ENCODE measurements around the gene FAM219A.

Gene FAM219A

DNA sequence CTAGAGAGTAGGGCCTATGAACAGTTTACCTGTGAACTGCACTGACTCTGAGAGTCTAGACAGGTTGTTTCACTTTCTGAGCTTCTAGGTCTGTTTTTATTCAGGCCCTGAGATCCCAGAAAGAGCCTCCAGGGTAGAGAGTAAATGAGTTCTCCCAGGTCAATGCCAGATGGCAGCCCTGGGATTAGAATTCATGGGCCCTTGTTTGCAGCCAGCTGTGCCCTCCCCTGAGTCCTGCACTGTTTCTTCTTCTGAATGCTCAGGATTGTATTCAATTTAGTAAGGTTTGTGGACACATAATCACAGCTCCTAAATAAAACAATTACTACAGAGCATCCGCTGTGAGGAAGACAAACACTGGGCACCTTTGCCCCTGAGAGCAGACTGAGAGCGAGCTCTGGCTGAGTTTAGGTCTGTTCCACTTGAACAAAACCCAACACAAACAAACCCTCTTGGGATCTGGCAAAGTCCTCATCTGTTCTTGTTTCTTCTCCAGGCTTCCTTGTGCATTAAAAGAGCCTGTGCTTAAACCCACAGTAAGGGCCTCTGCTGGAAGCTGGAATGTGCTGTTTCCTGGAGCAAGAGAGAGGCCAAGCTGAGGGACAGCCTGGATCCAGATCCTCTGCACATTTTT lies 29.9 kb downstream of the FAM219A start:
- no peaks in the 10 kb centered on the region for H3K4me1 Mint-ChIP-seq (ENCODE audit: low read depth in 2 of 2)
- no peak overlapping the region for H3K4me3 Mint-ChIP-seq
- no peaks in the 10 kb centered on the region for H3K27me3 Mint-ChIP-seq
- ATAC-seq (replicated peaks) (no peak), DNase-seq (no peak)
- no peak overlapping the region for H3K27ac Mint-ChIP-seq
- H3K36me3 Mint-ChIP-seq (ENCODE audit: insufficient read depth), result no peaks in the 10 kb centered on the region
- no peaks in the 10 kb centered on the region for H3K9me3 Mint-ChIP-seq

DNA sequence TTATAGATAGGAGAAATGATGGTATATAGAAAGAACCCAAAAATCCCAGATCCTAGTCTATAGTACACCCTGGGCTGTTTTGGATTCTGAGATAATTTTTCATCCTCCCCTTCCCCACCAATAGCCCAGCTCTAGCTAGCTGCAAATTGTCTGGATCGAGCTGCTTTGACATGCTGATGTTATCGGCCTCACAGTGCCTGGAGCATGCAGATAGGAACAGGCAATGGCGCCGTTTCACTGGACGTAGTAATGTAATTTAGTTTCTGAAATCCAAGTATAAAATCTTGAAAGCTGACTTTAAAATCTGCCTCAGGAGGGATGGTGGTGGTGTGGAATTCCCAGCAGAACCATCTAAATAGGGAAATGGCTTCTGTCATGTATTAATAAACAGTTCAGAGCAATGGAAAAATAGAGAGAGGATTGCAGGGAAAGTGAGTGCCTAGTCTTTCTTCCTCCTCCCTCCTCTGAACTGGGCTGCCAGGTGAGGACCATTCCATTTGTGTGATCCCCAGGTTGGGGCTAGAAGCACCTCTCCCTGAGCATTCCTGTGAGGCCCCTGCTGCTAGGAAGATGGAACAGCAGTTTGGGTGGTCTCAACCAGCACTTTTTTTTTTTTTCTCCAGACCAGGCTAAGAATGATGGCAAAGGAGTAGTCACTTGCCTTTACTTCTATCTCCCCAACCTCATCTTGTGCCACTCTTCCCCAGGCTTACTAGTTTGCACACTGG lies 31.9 kb downstream of the FAM219A start:
- H3K4me1 Mint-ChIP-seq (ENCODE audit: low read depth in 2 of 2), result no peaks in the 10 kb centered on the region
- DNase-seq (no peak), ATAC-seq (replicated peaks) (no peak)
- no peaks in the 10 kb centered on the region for H3K36me3 Mint-ChIP-seq (ENCODE audit: insufficient read depth)
- no peak overlapping the region for H3K4me3 Mint-ChIP-seq
- H3K27me3 Mint-ChIP-seq, result no peaks in the 10 kb centered on the region
- no peaks in the 10 kb centered on the region for H3K9me3 Mint-ChIP-seq
- H3K27ac Mint-ChIP-seq, result no peak overlapping the region

DNA sequence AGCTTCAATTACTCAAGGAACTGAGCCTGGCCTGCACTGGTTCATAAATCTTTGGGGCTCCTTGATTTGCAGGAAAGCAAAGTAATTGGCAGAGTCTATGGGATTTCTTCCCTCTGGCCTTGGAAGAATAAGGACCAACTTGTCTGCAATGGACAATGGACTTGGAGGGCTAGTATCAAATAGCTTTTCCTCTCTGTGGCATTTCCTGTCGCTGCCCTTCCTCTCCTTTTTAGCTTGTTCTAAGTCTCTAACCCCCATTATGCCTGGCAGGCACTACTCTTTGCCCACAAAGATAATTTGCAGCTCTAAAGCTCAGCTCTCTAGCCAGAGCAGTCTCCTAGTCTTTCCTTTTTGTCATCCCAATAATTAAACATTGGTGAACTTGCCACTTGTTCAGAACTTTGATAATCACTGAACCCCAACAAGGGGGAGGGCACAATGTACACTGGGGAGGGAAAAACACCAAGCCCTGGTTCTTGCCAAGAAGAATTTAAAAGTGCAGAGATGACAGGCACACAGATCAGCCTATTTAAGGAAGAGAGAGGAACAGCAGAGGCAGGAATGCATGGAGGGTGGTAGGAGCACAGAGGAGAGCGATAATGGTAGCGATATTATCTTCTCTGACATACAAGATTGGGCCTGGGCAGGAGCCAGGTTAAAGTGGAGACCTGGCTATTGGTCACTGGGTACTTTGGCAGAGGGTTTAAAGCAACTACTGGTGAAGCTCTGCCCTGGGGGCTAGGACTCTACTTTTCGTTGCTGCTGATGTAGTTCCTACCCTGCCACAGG lies 38.5 kb downstream of the FAM219A start:
- Mint-ChIP-seq H3K27ac (no peak overlapping the region), H3K36me3 (ENCODE audit: insufficient read depth) (no peaks in the 10 kb centered on the region), H3K27me3 (no peaks in the 10 kb centered on the region), H3K4me3 (no peak overlapping the region), H3K9me3 (no peaks in the 10 kb centered on the region), H3K4me1 (ENCODE audit: low read depth in 2 of 2) (peaks cover 0 to 3% of the 10 kb centered on the region in 2 donors)
- ATAC-seq (replicated peaks) (no peak), DNase-seq (no peak)

DNA sequence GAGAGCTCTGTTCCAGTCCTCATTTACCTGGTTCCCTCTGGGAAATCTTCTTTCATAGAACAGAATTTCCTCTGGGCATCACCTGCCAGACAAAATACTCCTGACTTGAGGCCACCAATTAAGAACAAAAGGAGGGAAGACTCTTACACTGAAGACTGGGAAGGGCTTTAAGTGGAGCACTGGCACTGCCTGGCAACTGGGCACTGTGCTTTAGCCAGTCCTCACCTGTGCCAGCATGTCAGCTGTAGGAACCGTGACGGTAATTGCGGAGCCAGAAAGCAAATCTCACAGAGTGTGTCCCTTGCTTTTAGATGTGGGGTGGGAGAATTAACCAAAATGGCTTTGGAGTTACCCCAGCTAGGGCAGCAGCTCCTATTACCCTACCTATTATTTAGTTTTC lies 40.6 kb downstream of the FAM219A start:
- DNase-seq, result no peak
- no peaks in the 10 kb centered on the region for H3K36me3 Mint-ChIP-seq (ENCODE audit: insufficient read depth)
- H3K27ac Mint-ChIP-seq, result no peak overlapping the region
- ATAC-seq (replicated peaks), result no peak
- no peaks in the 10 kb centered on the region for H3K27me3 Mint-ChIP-seq
- peaks cover 0 to 3% of the 10 kb centered on the region in 2 donors for H3K4me1 Mint-ChIP-seq (ENCODE audit: low read depth in 2 of 2)
- no peak overlapping the region for H3K4me3 Mint-ChIP-seq
- peaks cover 0 to 3% of the 10 kb centered on the region in 2 donors for H3K9me3 Mint-ChIP-seq

DNA sequence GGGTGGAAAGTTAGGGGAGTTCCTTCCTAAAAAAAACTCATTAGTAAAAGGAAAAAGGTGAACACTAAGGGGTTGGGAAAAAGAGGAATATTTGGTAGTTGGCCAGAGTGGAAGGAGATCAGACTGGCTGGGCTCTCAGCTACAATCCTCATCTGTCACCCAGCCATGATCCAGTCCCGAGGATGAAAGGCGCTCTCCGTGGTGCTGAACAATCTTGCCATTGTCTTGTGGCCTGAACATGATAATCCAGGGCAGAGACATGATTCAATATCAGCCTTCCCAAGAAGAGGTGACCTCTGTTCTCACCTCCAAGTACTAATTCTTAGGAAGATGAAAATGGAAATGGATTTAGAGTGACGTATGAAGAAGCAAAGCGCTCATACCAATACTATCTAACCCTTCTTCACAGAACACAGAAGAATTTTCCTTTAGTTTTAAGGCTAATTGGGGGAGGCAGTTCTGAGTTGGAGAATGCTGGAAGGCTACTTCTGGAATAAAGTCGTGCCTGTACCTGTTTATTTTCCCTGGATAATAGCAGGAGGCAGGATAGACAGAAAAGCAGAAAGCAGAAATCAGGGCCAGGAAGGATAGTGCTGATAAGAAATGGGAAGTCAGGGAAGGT lies 45.0 kb downstream of the FAM219A start:
- Mint-ChIP-seq H3K9me3 (peaks cover 0 to 5% of the 10 kb centered on the region in 2 donors), H3K4me3 (no peak overlapping the region), H3K4me1 (ENCODE audit: low read depth in 2 of 2) (no peaks in the 10 kb centered on the region), H3K27ac (no peak overlapping the region), H3K27me3 (no peaks in the 10 kb centered on the region), H3K36me3 (ENCODE audit: insufficient read depth) (no peaks in the 10 kb centered on the region)
- no peak for ATAC-seq (replicated peaks)
- DNase-seq, result peak in 1 of 3 experiments; percentile 22

DNA sequence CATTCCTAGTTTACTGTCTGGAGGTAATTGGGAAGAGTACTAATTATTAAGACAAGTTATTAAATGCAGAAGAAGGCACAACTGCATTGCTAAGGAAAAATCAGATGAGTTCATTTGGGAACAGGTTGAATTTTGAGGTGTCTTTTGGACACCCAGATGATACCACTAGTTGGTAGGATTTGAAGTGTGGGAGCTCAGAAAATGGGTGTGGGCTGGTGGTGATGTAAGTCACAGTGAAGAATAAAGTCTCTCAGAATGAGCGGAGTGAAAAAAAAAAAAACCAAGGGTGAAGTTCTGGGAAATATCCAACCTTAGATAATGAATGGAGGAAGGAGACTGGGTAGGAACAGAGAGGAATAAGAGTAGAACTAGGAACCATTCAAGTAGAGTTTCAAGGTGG lies 46.0 kb downstream of the FAM219A start:
- Mint-ChIP-seq H3K4me1 (ENCODE audit: low read depth in 2 of 2) (no peaks in the 10 kb centered on the region), H3K27ac (no peak overlapping the region), H3K9me3 (peaks cover 0 to 5% of the 10 kb centered on the region in 2 donors), H3K36me3 (ENCODE audit: insufficient read depth) (no peaks in the 10 kb centered on the region), H3K27me3 (no peaks in the 10 kb centered on the region), H3K4me3 (no peak overlapping the region)
- ATAC-seq (replicated peaks) (no peak), DNase-seq (no peak)

DNA sequence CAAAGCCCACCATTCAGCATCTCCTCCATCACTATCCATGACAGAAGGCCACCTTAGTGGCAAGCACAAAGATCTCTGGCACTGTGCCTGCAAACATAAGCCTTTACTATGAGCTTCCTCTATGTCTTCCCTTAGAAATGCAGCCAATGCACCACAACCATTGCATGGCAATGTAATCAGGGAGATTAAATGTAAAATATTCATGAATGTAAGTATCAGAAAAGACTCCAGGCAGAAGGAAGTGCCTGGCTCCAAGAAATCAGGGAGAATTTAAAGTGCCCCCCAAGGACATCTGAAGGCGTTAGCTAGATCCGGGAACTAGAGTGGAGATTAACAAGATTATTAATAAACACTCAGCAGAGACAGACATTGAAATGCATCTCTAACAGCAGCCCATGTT lies 49.2 kb downstream of the FAM219A start:
- Mint-ChIP-seq H3K4me3 (no peak overlapping the region), H3K4me1 (ENCODE audit: low read depth in 2 of 2) (no peaks in the 10 kb centered on the region), H3K36me3 (ENCODE audit: insufficient read depth) (peaks cover 3% of the 10 kb centered on the region), H3K27ac (no peak overlapping the region), H3K9me3 (peaks cover 0 to 5% of the 10 kb centered on the region in 2 donors), H3K27me3 (no peaks in the 10 kb centered on the region)
- no peak for DNase-seq
- no peak for ATAC-seq (replicated peaks)

DNA sequence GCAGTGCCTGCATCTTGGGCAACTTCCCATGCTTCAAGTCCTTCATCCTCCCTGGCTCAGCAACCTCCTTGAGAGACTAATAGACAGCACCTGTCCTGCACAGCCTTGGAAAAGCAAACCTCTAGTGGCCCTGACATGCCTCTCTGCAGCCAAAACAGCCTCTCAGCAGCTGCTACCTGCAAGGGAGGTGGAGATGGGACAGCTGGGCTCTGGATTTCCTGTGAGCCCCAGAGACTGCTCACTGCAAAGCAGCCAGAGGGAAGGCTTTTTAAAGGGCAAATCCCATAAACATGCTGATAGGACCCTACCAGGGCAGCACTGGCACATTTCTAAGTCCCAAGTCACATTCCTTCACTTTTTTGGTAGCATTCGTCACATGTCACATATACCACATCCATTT lies 50.2 kb downstream of the FAM219A start:
- H3K4me3 Mint-ChIP-seq, result no peak overlapping the region
- DNase-seq (no peak), ATAC-seq (replicated peaks) (no peak)
- H3K27me3 Mint-ChIP-seq, result no peaks in the 10 kb centered on the region
- H3K4me1 Mint-ChIP-seq (ENCODE audit: low read depth in 2 of 2), result no peaks in the 10 kb centered on the region
- no peak overlapping the region for H3K27ac Mint-ChIP-seq
- peaks cover 0 to 5% of the 10 kb centered on the region in 2 donors for H3K9me3 Mint-ChIP-seq
- peaks cover 3% of the 10 kb centered on the region for H3K36me3 Mint-ChIP-seq (ENCODE audit: insufficient read depth)

DNA sequence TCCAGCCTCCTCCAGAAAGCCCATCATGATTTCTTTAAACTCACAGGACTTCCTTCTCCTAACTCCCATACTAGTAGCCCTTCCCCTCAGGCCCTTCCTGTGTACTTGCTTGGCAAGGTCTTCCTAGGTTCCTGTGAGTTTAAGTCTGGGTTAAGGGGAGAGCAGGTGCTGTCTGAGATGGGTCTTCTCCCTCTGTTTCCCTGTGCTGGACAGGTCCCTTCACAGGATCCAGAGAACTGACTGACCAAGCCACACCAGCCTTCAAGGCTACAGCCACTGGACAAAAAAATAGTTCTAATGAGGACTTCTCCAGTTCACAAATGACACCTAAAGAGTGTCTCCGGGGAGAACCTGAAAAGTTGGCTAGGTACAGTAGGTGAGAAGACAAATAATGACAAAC lies 52.2 kb downstream of the FAM219A start:
- Mint-ChIP-seq H3K27ac (no peak overlapping the region), H3K36me3 (ENCODE audit: insufficient read depth) (peaks cover 3% of the 10 kb centered on the region), H3K4me1 (ENCODE audit: low read depth in 2 of 2) (no peaks in the 10 kb centered on the region), H3K4me3 (no peak overlapping the region), H3K9me3 (no peaks in the 10 kb centered on the region), H3K27me3 (no peaks in the 10 kb centered on the region)
- no peak for DNase-seq
- no peak for ATAC-seq (replicated peaks)

DNA sequence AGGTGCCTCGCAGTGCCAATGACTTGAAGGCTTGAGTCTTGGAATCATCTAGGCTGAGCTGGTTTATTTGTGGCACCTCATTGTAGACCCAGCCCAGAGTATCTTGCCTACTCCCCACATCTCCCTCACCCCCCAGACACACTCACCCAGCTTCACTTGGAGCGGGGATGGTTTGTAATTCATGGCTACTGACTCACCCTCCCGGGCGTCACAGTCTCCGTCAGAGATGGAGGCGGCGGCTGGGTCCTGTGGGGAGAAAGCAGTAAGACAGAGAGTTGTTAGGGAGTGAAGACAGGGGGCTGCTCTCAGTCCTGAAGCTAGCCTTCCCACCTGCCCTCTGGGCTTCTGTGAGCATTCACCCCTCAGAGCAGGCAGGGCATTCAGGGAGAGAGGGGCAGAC lies 52.7 kb downstream of the FAM219A start:
- ATAC-seq (replicated peaks), result no peak
- no peak overlapping the region for H3K4me3 Mint-ChIP-seq
- H3K27ac Mint-ChIP-seq, result no peak overlapping the region
- peaks cover 3% of the 10 kb centered on the region for H3K36me3 Mint-ChIP-seq (ENCODE audit: insufficient read depth)
- no peaks in the 10 kb centered on the region for H3K4me1 Mint-ChIP-seq (ENCODE audit: low read depth in 2 of 2)
- no peak for DNase-seq
- no peaks in the 10 kb centered on the region for H3K27me3 Mint-ChIP-seq
- H3K9me3 Mint-ChIP-seq, result no peaks in the 10 kb centered on the region

DNA sequence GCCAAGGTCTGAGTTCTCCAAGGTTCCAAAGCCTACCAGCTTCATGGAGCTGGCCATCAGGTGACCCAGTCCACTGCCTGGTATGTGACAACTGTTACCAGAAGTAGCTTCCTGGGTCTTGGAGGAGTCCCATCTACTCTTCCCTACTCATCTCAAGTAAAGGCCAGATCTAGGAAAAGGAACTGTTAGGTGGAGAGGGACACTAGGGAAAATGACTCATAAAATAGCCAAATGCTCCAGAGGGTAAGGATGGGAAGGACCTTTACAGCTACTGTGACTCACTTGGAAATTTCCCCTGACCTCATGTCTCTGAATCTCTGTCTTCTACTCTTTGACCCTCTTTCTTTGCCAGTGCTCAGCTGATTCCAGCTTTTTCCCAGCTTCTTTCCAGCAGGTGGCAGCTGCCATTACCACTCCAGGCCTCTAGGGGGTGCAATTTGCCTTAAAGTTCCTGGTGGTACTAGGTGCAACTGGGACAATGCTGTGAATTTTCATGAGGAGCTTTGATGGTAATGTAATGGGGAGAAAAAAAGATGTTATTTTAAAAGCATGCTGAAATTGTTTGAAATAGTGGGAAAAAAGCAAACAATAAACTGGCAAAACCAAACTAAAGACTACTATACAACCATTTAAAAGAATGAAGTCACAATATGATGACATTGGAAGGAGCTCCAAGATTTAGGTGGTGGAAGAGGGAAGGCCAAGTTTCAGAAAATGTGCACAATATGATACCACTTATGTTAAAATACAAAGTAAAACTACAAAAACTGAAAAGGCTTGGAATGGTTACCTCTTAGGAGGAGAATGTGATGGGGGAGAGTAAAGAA lies 54.6 kb downstream of the FAM219A start:
- no peak for ATAC-seq (replicated peaks)
- Mint-ChIP-seq H3K27me3 (no peaks in the 10 kb centered on the region), H3K36me3 (ENCODE audit: insufficient read depth) (peaks cover 3% of the 10 kb centered on the region), H3K4me3 (no peak overlapping the region), H3K4me1 (ENCODE audit: low read depth in 2 of 2) (no peaks in the 10 kb centered on the region), H3K9me3 (no peaks in the 10 kb centered on the region), H3K27ac (no peak overlapping the region)
- peak; percentile 45 to 51 (median 48) for DNase-seq

DNA sequence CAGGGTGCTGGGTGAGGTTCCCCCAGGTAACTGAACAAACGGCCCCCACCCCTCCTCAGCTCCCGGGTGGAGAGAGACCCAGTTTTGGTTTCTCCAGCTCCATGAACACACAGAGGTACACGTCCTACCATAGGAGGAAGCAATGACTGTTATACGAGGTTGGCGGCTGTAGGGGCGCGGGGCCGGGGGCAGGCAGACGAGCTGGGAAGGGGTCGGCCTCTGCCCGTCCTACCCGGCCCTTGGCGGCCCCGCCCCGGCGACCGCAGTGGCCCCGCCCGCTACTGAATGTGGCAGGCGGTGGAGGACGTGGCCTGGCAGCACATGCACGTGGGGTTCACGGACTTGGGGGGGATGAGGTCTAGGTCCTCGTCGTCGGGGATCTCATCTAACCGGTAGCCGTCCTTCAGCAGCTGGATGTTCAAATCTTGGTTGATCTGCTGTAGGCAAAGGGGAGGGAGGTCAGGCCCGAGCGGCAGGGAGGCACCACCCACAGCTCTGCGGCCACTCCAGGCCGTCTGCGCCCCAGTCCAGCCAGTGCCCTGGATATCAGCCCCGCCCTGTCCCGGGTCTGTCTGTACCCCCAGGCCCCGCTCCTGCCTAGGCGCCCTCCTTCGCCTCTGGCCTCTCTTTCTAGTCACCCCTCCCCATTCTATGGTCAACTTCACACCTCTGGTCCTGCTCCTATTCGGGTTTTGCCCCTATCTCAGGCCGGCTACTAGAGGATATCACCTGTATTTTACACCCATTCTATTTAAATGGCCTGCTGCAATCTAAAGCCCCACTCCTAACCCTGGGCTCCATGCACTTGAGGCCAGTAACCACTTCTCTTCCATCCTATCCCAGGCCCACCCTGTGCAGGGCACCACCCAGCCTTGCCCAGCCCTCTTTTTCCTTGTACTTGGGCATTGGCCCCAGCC lies 57.4 kb downstream of the FAM219A start:
- Mint-ChIP-seq H3K36me3 (ENCODE audit: insufficient read depth) (no peaks in the 10 kb centered on the region), H3K9me3 (no peaks in the 10 kb centered on the region), H3K4me1 (ENCODE audit: low read depth in 2 of 2) (no peaks in the 10 kb centered on the region), H3K4me3 (no peak overlapping the region), H3K27ac (no peak overlapping the region), H3K27me3 (no peaks in the 10 kb centered on the region)
- ATAC-seq (replicated peaks) (no peak), DNase-seq (no peak)
